Measurements from ENCODE around the gene SETD2.
"Not testable (repeated sequence)": the region's sequence is repeated elsewhere in the genome, so short reads cannot be mapped to it uniquely, and the experiment has no call there.

The SETD2 gene

DNA sequence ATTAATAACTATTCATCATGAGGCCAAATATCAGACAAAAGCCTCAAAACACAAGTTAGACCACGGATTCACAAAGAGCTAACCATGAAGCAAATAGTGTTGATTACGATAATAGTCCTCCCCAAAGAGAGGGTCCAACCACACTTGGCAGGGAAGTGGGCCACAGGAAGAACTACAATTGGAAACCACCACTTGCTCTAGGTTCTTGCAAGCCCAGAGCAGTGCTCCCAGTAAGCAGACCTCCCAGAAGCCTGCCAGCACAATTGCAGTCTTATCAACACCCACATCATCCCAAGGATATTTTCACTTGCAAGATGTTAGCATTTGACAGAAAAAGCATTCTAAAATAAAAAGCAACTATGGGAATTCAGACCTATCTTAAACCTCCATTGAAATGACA lies 11.3 kb downstream of the SETD2 start:
- no peak for DNase-seq (ENCODE audit: low read depth, low spot score)

DNA sequence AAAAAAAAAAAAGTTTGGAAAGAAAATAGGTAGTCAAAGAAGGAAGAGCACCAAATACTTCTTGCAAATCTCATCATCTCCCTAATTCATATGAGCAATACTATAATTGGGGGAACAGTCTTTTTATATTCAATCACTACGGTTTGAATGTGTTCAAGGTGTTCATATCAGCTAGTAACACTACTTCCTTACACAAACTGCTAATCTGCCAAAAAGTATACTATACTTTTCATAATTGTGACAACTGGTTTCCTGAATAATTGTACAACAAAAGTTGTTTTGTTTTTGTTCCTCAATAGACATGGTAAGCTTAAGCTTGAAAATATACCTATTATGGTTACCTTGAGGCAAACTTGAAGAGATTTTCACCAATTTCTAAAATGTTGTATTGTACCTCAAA lies 12.1 kb downstream of the SETD2 start:
- no peak for DNase-seq (ENCODE audit: low read depth, low spot score)

DNA sequence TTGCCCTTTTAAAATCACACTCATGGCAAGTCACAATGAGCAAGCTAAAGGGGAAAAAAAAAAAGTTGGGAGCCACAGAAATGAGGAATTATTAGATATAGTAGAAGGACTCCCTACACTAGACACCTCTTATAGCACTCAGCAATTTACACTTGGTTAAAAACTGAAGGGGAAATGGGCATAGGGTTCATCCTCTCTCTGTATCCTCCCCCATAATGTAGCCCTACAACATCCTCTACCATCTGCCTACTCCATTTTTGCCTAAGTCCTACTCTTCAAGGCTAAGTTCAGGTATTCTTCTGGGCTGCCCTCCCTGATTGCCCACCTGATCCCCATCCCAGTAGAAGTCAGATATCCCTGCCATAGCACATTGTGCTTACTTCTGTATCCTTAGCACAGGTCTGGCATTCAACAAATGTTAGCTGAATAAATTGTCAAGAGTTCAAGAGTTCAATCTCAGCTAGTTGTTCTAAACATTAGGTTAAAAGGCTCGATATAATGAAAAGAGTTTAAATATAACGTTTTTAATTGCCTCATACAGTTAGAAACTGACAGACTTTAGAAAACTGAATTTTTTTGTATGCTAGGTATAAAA lies 14.5 kb downstream of the SETD2 start:
- DNase-seq (ENCODE audit: low read depth, low spot score) = no peak

- DNase-seq (ENCODE audit: low read depth, low spot score) = no peak
These were observed 18.6 kb downstream of the SETD2 start for GRCh38 chr3:47145272-47145671.

GRCh38 chr3:47143068-47143467 lies 20.8 kb downstream of the SETD2 start:
- no peak for DNase-seq (ENCODE audit: low read depth, low spot score)

DNA sequence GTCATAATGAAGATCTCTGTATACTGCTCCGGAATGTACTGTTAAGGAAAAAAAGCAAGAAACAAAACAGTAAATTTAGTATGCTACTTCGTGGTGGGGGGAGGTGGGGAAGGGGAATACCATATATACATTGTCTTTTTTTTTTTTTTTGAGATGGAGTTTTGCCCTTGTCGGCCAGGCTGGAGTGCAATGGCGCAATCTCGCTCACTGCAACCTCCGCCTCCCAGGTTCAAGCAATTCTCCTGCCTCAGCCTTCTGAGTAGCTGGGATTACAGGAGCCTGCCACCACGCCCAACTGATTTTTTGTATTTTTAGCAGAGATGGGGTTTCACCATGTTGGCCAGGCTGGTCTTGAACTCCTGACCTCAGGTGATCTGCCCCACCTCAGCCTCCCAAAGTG lies 21.4 kb downstream of the SETD2 start:
- not testable (repeated sequence) for DNase-seq (ENCODE audit: low read depth, low spot score)

DNA sequence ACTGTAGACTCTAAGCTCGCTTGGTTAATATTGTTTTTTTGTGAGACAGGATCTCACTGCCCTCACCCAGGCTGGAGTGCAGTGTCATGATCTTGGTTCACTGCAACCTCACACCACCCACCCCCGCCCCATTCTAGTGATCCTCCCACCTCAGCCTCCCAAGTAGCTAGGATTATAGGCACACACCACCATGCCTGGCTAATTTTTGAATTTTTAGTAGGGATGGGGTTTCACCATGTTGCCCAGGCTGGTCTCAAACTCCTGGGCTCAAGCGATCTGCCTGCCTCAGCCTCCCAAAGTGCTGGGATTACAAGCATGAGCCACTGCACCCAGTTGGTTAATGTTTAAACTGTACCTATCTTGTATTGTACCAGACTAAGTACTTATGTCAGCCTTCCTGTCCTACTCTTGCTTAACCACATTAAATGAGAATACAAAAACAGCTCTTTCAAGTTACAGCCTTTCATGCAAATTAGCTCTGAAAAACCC lies 22.9 kb downstream of the SETD2 start:
- DNase-seq (ENCODE audit: low read depth, low spot score) = not testable (repeated sequence)

DNA sequence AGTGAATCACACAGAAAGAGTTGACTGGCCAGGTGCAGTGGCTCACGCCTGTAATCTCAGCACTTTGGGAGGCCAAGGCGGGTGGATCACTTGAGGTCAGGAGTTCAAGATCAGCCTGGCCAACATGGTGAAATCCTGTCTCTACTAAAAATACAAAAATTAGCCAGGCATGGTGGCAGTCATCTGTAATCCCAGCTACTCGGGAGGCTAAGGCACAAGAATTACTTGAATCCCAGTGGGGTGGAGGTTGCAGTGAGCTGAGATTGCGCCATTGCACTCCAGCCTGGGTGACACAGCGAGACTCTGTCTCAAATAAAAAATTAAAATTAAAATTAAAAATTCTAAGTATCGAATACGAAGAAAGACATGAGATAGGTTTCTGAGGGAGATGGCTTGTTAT lies 23.4 kb downstream of the SETD2 start:
- DNase-seq (ENCODE audit: low read depth, low spot score) = not testable (repeated sequence)

DNA sequence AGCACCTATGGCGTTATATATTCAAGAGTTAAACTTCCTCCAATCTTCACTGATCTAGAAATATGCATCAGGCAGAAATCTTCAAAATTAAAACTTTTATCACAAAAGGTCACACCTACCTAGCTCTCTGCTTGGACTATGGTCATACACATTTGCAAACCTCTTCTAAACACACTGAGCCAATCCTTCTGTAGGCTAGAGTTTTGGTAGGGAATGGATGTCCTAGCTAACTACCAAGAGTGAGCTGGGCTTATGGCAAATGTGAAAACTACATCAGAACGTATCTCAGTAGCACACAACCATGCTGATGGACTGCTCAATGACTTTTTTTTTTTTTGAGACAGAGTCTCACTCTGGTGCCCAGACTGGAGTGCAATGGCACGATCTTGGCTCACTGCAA lies 29.6 kb downstream of the SETD2 start:
- no peak for DNase-seq (ENCODE audit: low read depth, low spot score)

GRCh38 chr3:47133641-47134040 lies 30.3 kb downstream of the SETD2 start:
- DNase-seq (ENCODE audit: low read depth, low spot score) = no peak

DNA sequence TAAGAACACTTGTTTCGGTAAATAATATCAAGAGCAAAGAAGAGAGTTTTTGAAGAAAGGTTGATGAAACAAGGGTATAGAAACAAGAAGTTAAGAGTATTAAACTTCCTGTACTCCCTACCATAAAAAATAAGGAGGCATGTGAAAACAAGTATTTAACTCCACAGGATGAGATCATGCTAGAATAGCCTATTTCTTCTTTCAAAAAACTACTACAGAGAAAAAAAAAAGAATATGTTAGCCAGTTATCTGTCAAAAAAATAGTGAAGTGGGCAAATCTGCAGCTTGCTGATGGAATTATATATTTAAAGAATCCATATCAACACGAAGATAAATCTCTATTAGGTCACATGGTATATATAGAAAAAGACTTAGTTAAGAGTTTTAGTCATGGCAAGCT lies 33.4 kb downstream of the SETD2 start:
- DNase-seq (ENCODE audit: low read depth, low spot score) = no peak

GRCh38 chr3:47128137-47128536 lies 35.8 kb downstream of the SETD2 start:
- DNase-seq (ENCODE audit: low read depth, low spot score) = peak; percentile 30

DNA sequence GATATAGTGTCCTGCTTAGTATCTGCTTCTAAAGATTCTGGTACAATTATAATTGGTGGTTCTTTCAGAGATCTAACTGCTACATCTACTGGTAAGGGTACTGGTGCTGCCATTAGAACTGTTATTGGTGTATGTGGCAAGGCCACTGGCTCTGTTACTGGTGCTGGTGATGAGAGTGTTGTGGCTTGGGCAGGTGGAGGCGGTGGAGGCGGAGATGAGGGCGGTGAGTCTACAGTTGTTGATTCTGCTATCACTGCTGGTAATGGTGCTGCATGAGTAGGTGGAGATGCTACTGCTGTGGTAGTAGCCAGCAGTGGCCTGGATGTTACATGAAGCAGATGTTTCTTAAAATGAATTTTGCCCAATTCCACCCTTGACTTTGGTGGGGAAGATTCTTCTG lies 40.1 kb downstream of the SETD2 start:
- DNase-seq (ENCODE audit: low read depth, low spot score) = no peak

- DNase-seq (ENCODE audit: low read depth, low spot score) = no peak
These were observed 42.5 kb downstream of the SETD2 start for GRCh38 chr3:47121409-47121808.

DNA sequence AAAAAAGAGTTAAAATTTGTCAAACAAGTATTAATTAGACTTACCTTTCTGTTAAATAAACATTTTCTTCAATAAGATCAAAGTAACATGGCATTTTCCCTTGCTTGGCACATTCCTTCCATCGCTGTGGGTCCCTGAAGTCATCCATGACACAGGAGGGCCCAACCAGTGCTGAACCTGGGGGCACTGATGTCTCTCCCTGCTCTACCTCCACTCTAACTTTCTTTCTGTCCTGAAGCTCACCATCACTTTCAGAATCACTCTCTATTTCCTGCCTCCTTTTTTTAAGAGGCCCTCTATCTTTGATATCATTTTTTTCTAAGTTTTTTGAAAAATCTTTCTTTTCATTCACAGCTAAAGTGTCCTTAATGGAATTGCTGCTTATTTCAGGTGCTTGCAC lies 43.8 kb downstream of the SETD2 start:
- no peak for DNase-seq (ENCODE audit: low read depth, low spot score)

- not testable (repeated sequence) for DNase-seq (ENCODE audit: low read depth, low spot score)
These were observed 44.5 kb downstream of the SETD2 start for GRCh38 chr3:47119387-47119786.

DNA sequence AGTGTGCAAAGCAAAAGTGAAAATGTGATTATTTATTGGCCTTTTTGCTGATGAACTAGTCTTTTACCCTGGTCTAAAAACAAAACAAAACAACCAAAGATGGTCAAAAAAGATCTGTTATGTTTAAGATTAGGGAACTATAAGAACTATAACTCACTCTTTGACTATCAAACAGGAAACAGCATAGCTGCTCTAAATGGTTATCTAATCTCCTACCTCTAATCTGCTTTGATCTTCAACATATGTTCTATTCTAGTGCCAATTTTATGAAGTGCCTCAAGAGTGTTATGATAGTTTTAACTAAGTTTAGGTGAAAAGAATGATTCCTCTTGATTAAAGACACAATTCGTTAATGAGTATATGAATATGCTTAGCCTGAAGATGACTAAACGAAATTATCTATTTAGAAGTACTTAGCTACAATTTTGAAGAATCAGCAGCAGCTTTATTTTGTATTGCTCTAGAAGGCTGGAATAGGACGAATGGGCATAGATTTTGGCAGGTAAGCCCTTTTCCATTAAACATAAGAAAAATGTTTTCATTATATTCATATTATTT lies 46.0 kb downstream of the SETD2 start:
- DNase-seq (ENCODE audit: low read depth, low spot score) = no peak

- not testable (repeated sequence) for DNase-seq (ENCODE audit: low read depth, low spot score)
These were observed 48.4 kb downstream of the SETD2 start for GRCh38 chr3:47115524-47115923.

- DNase-seq (ENCODE audit: low read depth, low spot score) = peak; percentile 55
These were observed 50.1 kb downstream of the SETD2 start for GRCh38 chr3:47113669-47114365.

GRCh38 chr3:47112997-47113396 lies 50.9 kb downstream of the SETD2 start:
- DNase-seq (ENCODE audit: low read depth, low spot score) = no peak

- no peak for DNase-seq (ENCODE audit: low read depth, low spot score)
These were observed 54.5 kb downstream of the SETD2 start for GRCh38 chr3:47109393-47109792.

GRCh38 chr3:47108546-47108945 lies 55.4 kb downstream of the SETD2 start:
- peak; percentile 32 for DNase-seq (ENCODE audit: low read depth, low spot score)

- DNase-seq (ENCODE audit: low read depth, low spot score) = no peak
These were observed 59.7 kb downstream of the SETD2 start for GRCh38 chr3:47104259-47104658.

Data from astrocyte of the hippocampus (primary cell).